Natural killer cell treated with Interleukin-12 subunit alpha and Interleukin-12 subunit beta and Interleukin-15 and Interleukin-18, amount 100 ng/mL, for 72 hours (primary cell): ENCODE measurements around the gene IFT81. TPM values are rescaled to one million over a fixed set of nuclear protein-coding genes. Genes with fewer than 3 reads are reported as not detected.
A peak's percentile ranks its signal among the peaks of the same experiment; 100 is the strongest.

Experiments
- ATAC-seq, 2 donors: fragments of 150-1000 bp; cut with Tn5 transposase in 1 of 2; sonication (Bioruptor Pico), chemical (Tn5 transposase) in 1 of 2; 2 replicates each; pipeline ENCODE4 v1.10.0; 2021
- DNase-seq: peaks from one replicate; pipeline ENCODE4 v3.0.0; 2022; ENCODE audit warnings: low spot score
- H3K27ac Mint-ChIP-seq, 2 donors: 1 replicate in 1 of 2; 2 replicates in 1 of 2; pipeline ENCODE4 v1.8.0; 2022; ENCODE audit warnings: mixed read lengths in 2 of 2, mild to moderate bottlenecking in 1 of 2, moderate library complexity in 1 of 2
- H3K27me3 Mint-ChIP-seq, 2 donors: 1 replicate in 1 of 2; 2 replicates in 1 of 2; pipeline ENCODE4 v1.8.0; 2022; ENCODE audit warnings: mixed read lengths in 2 of 2
- H3K36me3 Mint-ChIP-seq: one replicate; pipeline ENCODE4 v1.8.0; 2022; ENCODE audit warnings: mixed read lengths
- H3K4me1 Mint-ChIP-seq, 2 donors: 1 replicate in 1 of 2; 2 replicates in 1 of 2; pipeline ENCODE4 v1.8.0; 2022; ENCODE audit warnings: low read depth in 2 of 2, mixed read lengths in 2 of 2, mild to moderate bottlenecking in 1 of 2
- H3K4me3 Mint-ChIP-seq: one replicate; pipeline ENCODE4 v1.8.0; 2022; ENCODE audit warnings: mixed read lengths
- H3K9me3 Mint-ChIP-seq: 2 replicates; pipeline ENCODE4 v1.8.0; 2022; ENCODE audit warnings: mixed read lengths
- total RNA-seq, 2 donors: library from RNA; stranded (reverse); gene quantifications; one replicate each; pipeline ENCODE4 v1.2.3, GENCODE V29; 2022

The IFT81 gene
- total RNA-seq, 2 donors from 2014 or later, result 2.3 to 3.5 TPM

DNA sequence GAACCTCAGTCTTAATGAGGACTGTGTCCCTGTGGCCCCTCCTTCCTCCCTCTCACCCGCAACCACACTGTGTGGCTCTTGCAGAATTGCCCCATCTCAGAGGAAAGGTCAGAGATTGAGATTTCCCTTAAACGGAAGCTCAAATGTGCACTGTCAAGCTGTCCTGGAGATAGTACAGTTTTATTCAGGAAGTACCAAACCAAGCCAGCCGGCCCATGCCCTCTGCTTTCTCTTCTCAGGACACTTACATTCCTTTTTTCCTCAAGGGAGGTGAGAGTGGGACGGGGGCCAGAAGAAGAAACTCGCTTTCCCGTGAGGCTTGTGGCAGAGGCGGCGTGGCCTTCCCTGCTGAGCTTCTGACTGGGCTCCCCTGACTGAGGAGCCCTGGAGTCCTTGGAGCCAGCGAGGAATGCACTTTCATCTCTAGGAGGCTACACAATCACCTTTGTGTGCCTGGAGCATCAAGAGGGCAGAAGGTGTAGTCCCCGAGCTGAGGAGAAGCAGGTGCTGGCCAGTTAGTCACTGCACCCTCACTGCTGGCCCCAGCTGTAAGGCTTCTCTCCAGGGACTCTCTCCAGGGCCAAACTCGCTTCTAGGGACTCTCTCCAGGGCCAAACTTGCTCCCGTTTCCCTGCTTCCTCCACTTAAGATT lies 132.7 kb downstream of the IFT81 start:
- H3K36me3 Mint-ChIP-seq, result no peaks in the 10 kb centered on the region
- H3K27ac Mint-ChIP-seq, result peak overlapping the region in 1 of 2 donors; percentile 60
- peaks cover 0 to 3% of the 10 kb centered on the region in 2 donors for H3K27me3 Mint-ChIP-seq
- H3K9me3 Mint-ChIP-seq, result no peaks in the 10 kb centered on the region
- no peaks in the 10 kb centered on the region for H3K4me1 Mint-ChIP-seq
- ATAC-seq, result peak; percentile 81 to 88
- no peak overlapping the region for H3K4me3 Mint-ChIP-seq
- no peak for DNase-seq

DNA sequence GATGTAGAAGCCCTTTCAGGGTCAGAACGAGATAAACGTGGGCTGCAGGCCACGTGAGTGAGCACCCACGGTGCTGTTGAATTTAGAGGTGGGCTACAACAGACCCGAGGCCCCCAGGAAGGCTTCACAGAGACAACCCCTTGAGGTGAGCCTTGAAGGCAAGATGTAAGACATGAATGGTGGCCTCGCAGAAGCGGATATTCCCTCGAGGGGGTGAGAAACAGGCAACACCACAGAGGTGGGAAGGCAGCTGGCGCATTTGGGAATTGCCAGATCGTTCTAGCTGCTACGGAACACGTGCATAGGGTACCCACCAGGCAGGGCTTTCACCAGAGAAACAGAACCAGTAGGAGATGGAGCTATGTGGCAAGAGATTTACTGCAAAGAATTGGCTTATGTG lies 134.3 kb downstream of the IFT81 start:
- Mint-ChIP-seq H3K9me3 (no peaks in the 10 kb centered on the region), H3K27me3 (peaks cover 0 to 5% of the 10 kb centered on the region in 2 donors), H3K4me3 (no peak overlapping the region), H3K4me1 (no peaks in the 10 kb centered on the region), H3K36me3 (no peaks in the 10 kb centered on the region), H3K27ac (no peak overlapping the region)
- no peak for ATAC-seq
- DNase-seq, result no peak

DNA sequence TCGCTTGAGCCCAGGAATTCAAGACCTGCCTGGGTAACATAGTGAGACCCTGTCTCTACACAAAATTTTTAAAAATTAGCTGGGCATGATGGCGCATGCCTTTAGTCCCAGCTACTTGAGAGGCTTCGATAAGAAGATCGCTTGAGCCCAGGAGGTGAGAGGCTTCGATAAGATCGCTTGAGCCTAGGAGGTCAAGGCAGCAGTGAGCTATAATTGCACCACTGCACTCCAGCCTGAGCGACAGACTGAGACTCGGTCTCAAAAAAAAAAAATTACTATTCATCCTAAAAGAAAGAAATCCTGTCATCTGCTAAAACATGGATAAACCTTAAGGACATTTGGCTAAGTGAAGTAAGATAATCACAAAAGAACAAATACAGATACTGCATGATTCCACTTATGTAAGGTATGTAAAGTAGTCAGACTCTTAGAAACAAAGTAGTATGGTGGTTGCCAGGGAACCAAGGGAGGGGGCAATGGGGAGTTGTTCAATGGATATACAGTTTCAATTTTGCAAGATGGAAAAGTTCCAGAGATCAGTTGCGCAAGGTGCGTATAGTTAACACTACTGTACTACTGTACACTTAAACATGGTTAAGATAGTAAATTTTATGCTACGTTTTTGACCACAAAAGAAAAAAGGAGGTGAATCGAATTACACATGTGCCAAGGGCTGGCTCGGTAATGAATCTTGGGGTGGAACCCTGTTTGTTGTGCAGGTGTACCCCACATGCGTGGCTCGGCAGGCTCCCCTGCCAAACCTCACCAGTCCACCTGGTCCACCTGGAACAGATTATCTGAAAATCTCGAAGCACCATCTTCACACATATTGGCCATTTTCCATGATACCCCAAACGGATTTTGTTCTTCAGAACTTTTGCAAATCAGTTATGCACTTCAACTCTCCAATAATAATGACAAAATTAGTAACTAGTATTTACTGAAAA lies 138.6 kb downstream of the IFT81 start:
- no peak for DNase-seq
- no peaks in the 10 kb centered on the region for H3K4me1 Mint-ChIP-seq
- no peaks in the 10 kb centered on the region for H3K9me3 Mint-ChIP-seq
- no peak overlapping the region for H3K4me3 Mint-ChIP-seq
- no peak overlapping the region for H3K27ac Mint-ChIP-seq
- H3K27me3 Mint-ChIP-seq, result peaks cover 0 to 5% of the 10 kb centered on the region in 2 donors
- H3K36me3 Mint-ChIP-seq, result no peaks in the 10 kb centered on the region
- no peak for ATAC-seq

DNA sequence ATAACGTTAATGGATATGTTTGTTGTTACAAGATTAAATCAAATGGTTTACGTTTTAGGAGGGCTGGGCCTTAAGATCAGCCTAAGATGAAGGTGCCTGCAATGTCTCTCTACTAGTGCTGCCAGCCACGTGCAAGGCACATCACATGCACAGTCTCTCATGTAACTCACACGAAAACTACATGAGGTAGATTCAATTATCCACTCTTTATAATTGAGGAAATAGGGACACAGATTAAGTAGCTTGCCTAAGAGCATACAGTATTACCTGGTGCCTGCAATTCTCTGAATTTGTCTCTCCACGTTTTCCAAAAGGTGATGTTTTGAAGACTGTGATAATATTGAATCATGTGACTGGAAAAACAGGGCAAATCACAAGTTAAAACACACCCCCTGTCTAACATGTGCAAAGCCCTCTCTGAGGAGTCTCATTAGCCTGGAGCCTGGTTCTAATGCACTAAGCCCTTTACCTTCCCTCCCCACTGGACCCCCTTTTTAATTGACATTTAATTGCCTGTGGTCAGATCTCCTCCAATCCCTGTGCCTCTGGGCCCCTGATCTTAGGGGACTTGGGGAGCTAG lies 142.3 kb downstream of the IFT81 start:
- DNase-seq (no peak), ATAC-seq (no peak)
- no peaks in the 10 kb centered on the region for H3K36me3 Mint-ChIP-seq
- no peaks in the 10 kb centered on the region for H3K9me3 Mint-ChIP-seq
- no peak overlapping the region for H3K27ac Mint-ChIP-seq
- H3K27me3 Mint-ChIP-seq, result peaks cover 8 to 18% of the 10 kb centered on the region in 2 donors
- no peaks in the 10 kb centered on the region for H3K4me1 Mint-ChIP-seq
- no peak overlapping the region for H3K4me3 Mint-ChIP-seq

DNA sequence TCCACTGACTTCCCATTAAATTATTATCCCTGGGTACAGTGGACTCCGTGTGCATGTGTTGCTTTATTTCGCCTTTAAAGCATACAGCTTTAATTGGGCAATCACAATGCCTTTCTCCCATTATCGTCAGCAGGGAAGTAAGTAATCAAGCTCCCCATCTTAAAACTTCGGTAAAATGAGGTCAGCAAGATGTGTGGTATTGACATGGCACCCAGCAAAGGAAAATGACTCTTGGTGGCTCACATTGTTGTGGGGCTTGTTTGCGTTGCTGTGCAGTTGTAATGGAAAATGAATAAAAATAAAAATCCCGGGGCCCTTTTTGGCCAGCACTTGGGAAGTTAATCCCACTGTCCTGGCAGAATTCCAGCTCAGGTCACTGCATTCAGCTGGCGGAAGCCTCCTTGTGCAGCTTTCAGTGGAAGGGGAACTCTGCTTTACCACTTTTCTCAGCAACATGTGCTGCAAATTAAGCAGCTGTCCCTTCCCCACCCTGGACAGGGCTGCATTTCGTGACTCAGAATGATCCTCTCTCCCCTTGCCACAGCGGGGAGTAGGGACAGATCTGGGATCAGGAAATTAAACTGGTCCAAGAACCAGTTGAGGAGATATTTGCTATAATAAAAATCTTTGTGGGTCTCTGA lies 142.9 kb downstream of the IFT81 start:
- Mint-ChIP-seq H3K27me3 (peaks cover 8 to 18% of the 10 kb centered on the region in 2 donors), H3K9me3 (no peaks in the 10 kb centered on the region), H3K4me3 (no peak overlapping the region), H3K36me3 (no peaks in the 10 kb centered on the region), H3K27ac (no peak overlapping the region), H3K4me1 (no peaks in the 10 kb centered on the region)
- ATAC-seq, result no peak
- no peak for DNase-seq

Other genes starting within 250 kb of the IFT81 start
- gene GLTP, start 243.8 kb upstream of the IFT81 start, total RNA-seq, result 10 to 100 TPM; 29.7 to 31.2 TPM
- 10 to 100 TPM; 20.5 to 31.1 TPM for gene TCHP, start 224.1 kb upstream of the IFT81 start, total RNA-seq
- gene GIT2, start 128.0 kb upstream of the IFT81 start, total RNA-seq, result 10 to 100 TPM; 87.5 to 94.2 TPM
- gene ANKRD13A, start 124.9 kb upstream of the IFT81 start, total RNA-seq, result 10 to 100 TPM; 65.0 to 81.8 TPM
- 10 to 100 TPM; 10.1 to 12.3 TPM for gene C12orf76, start 75.8 kb upstream of the IFT81 start, total RNA-seq
- 100 to 1,000 TPM; 247 to 359 TPM for gene ATP2A2, start 156.9 kb downstream of the IFT81 start, total RNA-seq